Neural cell (in vitro differentiated cells): ENCODE measurements around the gene IREB2. TPM values are rescaled to one million over a fixed set of nuclear protein-coding genes. Genes with fewer than 3 reads are reported as not detected.

Source experiments
- H2AFZ ChIP-seq: fragments of 200-600, 300-800 bp; sonication (generic), shearing (Covaris generic); 2 replicates; pipeline ENCODE4 v1.6.0; 2014; ENCODE audit warnings: low read depth, mild to moderate bottlenecking, antibody characterized with exemption, low read length, moderate library complexity
- H3F3A ChIP-seq: fragments of 200-600 bp; shearing (Covaris generic); 2 replicates; pipeline ENCODE4 v1.6.1; 2016; ENCODE audit warnings: mild to moderate bottlenecking, moderate library complexity, mixed read lengths, antibody characterized with exemption, low read length; ENCODE audit not compliant: insufficient read depth, poor library complexity, severe bottlenecking
- H3K27ac ChIP-seq: fragments of 200-600, 300-800 bp; sonication (generic), shearing (Covaris generic); 2 replicates; pipeline ENCODE4 v1.5.1; 2014; ENCODE audit warnings: mild to moderate bottlenecking, low read length, moderate library complexity
- H3K27me3 ChIP-seq: fragments of 300-800, 200-600 bp; sonication (generic), shearing (Covaris generic); 2 replicates; pipeline ENCODE4 v1.6.0; 2014; ENCODE audit warnings: mild to moderate bottlenecking, low read depth, low read length, moderate library complexity; ENCODE audit not compliant: insufficient read depth
- H3K36me3 ChIP-seq: fragments of 300-800, 200-600 bp; sonication (generic), shearing (Covaris generic); 2 replicates; pipeline ENCODE4 v1.5.1; 2014; ENCODE audit warnings: mild to moderate bottlenecking, antibody characterized with exemption, low read length, moderate library complexity; ENCODE audit not compliant: insufficient read depth
- H3K4me2 ChIP-seq: fragments of 300-800, 200-600 bp; sonication (generic), shearing (Covaris generic); 2 replicates; pipeline ENCODE4 v1.6.0; 2014; ENCODE audit warnings: mild to moderate bottlenecking, low read length
- H3K4me3 ChIP-seq: fragments of 300-800, 200-600 bp; sonication (generic), shearing (Covaris generic); 2 replicates; pipeline ENCODE4 v1.5.1; 2014; ENCODE audit warnings: mild to moderate bottlenecking, low read length, moderate library complexity
- H3K79me2 ChIP-seq: fragments of 200-600 bp; shearing (Covaris generic); replicated peaks from 2 replicates; pipeline ENCODE4 v1.6.0; 2014; ENCODE audit warnings: mild to moderate bottlenecking, low read length, moderate library complexity; ENCODE audit not compliant: insufficient read depth
- H3K9ac ChIP-seq: fragments of 300-800, 200-600 bp; sonication (generic), shearing (Covaris generic); 2 replicates; pipeline ENCODE4 v1.6.1; 2016; ENCODE audit warnings: mild to moderate bottlenecking, low read length, mixed read lengths
- H3K9me2 ChIP-seq: fragments of 200-600 bp; shearing (Covaris generic); 2 replicates; pipeline ENCODE4 v1.6.1; 2016; ENCODE audit warnings: mild to moderate bottlenecking, low read length, mixed read lengths; ENCODE audit not compliant: insufficient read depth
- H3K9me3 ChIP-seq: fragments of 200-600, 300-800 bp; sonication (generic), shearing (Covaris generic); 2 replicates; pipeline ENCODE4 v1.6.1; 2016; ENCODE audit warnings: mild to moderate bottlenecking, mixed run types, low read length, moderate library complexity, mixed read lengths
- H4K20me1 ChIP-seq: fragments of 200-600 bp; shearing (Covaris generic); 2 replicates; pipeline ENCODE4 v1.6.1; 2016; ENCODE audit warnings: mild to moderate bottlenecking, mixed run types; ENCODE audit not compliant: insufficient read depth
- EP300 ChIP-seq: fragments of 450-650 bp; conservative IDR thresholded peaks from 2 replicates; pipeline ENCODE4 v1.6.1; 2014; ENCODE audit warnings: antibody characterized with exemption, mild to moderate bottlenecking, moderate library complexity; ENCODE audit not compliant: poor library complexity, severe bottlenecking
- EZH2 ChIP-seq: fragments of 200-600, 300-800 bp; shearing (Covaris generic), sonication (generic); IDR thresholded peaks from 2 replicates; pipeline ENCODE4 v1.6.1; 2014; ENCODE audit warnings: antibody characterized with exemption, low read length, borderline replicate concordance, mild to moderate bottlenecking; ENCODE audit not compliant: insufficient read depth, poor library complexity, severe bottlenecking
- MXI1 ChIP-seq: fragments of 450-650 bp; conservative IDR thresholded peaks from 2 replicates; pipeline ENCODE4 v1.6.1; 2014; ENCODE audit warnings: antibody characterized with exemption, mild to moderate bottlenecking; ENCODE audit not compliant: poor library complexity, severe bottlenecking
- POLR2AphosphoS5 ChIP-seq: IDR thresholded peaks from 2 replicates; pipeline ENCODE4 v1.6.1; 2012
- RAD21 ChIP-seq: fragments of 450-650 bp; conservative IDR thresholded peaks from 2 replicates; pipeline ENCODE4 v1.6.1; 2014; ENCODE audit warnings: antibody characterized with exemption, mild to moderate bottlenecking, moderate library complexity
- SMC3 ChIP-seq: fragments of 450-650 bp; conservative IDR thresholded peaks from 2 replicates; pipeline ENCODE4 v1.6.1; 2014; ENCODE audit warnings: antibody characterized with exemption, mild to moderate bottlenecking, moderate library complexity; ENCODE audit not compliant: poor library complexity
- TAF1 ChIP-seq: IDR thresholded peaks from 2 replicates; pipeline ENCODE4 v1.6.1; 2012; ENCODE audit warnings: low read depth
- polyA plus RNA-seq: library from polyadenylated mRNA; depleted of rRNA; stranded (reverse); fragments of >200 nt; gene quantifications from 2 replicates; pipeline ENCODE4 v1.2.3, GENCODE V29; 2014
- TF ChIP-seq, protein P1 (sequence below): fragments of 450-650 bp; IDR thresholded peaks from 2 replicates; pipeline ENCODE4 v1.5.1; 2014; ENCODE audit warnings: antibody characterized with exemption, mild to moderate bottlenecking, moderate library complexity; ENCODE audit not compliant: poor library complexity, severe bottlenecking
- TF ChIP-seq, protein P2 (sequence below): IDR thresholded peaks from 2 replicates; pipeline ENCODE4 v1.6.1; 2012; ENCODE audit warnings: borderline replicate concordance

Gene IREB2
- polyA plus RNA-seq, 1 donor from 2014 or later: 45.5 TPM

GRCh38 chr15:78550194-78550593, 112.2 kb downstream of the IREB2 start:
- no peaks in the 10 kb centered on the region for H3K9me3 ChIP-seq
- no peaks in the 10 kb centered on the region for H3F3A ChIP-seq
- H3K36me3 ChIP-seq: peaks cover 5% of the 10 kb centered on the region
- no peak overlapping the region for H2AFZ ChIP-seq
- no peak overlapping the region for H3K4me3 ChIP-seq
- H4K20me1 ChIP-seq: no peaks in the 10 kb centered on the region
- no peak overlapping the region for H3K27ac ChIP-seq
- H3K9me2 ChIP-seq: no peaks in the 10 kb centered on the region
- no peak overlapping the region for H3K9ac ChIP-seq
- H3K79me2 ChIP-seq: no peaks in the 10 kb centered on the region
- TF ChIP-seq SMC3 (no peak), RAD21 (no peak), EP300 (no peak), EZH2 (no peak), POLR2AphosphoS5 (no peak), TAF1 (no peak), MXI1 (no peak)
- TF ChIP-seq, protein P1, sequence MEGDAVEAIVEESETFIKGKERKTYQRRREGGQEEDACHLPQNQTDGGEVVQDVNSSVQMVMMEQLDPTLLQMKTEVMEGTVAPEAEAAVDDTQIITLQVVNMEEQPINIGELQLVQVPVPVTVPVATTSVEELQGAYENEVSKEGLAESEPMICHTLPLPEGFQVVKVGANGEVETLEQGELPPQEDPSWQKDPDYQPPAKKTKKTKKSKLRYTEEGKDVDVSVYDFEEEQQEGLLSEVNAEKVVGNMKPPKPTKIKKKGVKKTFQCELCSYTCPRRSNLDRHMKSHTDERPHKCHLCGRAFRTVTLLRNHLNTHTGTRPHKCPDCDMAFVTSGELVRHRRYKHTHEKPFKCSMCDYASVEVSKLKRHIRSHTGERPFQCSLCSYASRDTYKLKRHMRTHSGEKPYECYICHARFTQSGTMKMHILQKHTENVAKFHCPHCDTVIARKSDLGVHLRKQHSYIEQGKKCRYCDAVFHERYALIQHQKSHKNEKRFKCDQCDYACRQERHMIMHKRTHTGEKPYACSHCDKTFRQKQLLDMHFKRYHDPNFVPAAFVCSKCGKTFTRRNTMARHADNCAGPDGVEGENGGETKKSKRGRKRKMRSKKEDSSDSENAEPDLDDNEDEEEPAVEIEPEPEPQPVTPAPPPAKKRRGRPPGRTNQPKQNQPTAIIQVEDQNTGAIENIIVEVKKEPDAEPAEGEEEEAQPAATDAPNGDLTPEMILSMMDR: no peak
- TF ChIP-seq, protein P2, sequence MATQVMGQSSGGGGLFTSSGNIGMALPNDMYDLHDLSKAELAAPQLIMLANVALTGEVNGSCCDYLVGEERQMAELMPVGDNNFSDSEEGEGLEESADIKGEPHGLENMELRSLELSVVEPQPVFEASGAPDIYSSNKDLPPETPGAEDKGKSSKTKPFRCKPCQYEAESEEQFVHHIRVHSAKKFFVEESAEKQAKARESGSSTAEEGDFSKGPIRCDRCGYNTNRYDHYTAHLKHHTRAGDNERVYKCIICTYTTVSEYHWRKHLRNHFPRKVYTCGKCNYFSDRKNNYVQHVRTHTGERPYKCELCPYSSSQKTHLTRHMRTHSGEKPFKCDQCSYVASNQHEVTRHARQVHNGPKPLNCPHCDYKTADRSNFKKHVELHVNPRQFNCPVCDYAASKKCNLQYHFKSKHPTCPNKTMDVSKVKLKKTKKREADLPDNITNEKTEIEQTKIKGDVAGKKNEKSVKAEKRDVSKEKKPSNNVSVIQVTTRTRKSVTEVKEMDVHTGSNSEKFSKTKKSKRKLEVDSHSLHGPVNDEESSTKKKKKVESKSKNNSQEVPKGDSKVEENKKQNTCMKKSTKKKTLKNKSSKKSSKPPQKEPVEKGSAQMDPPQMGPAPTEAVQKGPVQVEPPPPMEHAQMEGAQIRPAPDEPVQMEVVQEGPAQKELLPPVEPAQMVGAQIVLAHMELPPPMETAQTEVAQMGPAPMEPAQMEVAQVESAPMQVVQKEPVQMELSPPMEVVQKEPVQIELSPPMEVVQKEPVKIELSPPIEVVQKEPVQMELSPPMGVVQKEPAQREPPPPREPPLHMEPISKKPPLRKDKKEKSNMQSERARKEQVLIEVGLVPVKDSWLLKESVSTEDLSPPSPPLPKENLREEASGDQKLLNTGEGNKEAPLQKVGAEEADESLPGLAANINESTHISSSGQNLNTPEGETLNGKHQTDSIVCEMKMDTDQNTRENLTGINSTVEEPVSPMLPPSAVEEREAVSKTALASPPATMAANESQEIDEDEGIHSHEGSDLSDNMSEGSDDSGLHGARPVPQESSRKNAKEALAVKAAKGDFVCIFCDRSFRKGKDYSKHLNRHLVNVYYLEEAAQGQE: no peak
- no peaks in the 10 kb centered on the region for H3K27me3 ChIP-seq
- no peak overlapping the region for H3K4me2 ChIP-seq

DNA sequence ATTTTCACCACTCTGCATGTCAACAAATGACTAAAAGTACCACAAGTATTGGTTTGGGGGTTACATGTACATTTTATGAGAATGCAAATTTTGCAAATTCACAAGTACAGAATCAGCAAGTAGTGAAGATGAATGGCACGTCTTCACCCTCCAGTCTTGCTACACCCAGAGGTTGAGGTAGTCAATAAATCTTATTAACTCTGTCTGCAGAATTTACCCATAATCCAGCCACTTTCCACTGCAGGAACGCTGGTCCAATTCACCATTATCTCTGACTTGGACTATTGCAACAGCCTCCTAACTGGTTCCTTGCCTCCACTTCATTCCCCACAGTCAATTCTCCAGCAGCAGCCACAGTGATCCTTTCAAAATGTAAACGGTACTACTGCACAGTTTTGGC, 112.8 kb downstream of the IREB2 start:
- Histone ChIP-seq H3K36me3 (no peaks in the 10 kb centered on the region), H3F3A (no peaks in the 10 kb centered on the region), H3K9me2 (no peaks in the 10 kb centered on the region), H3K4me2 (no peak overlapping the region), H3K4me3 (no peak overlapping the region), H3K9me3 (no peaks in the 10 kb centered on the region), H3K9ac (no peak overlapping the region), H3K27me3 (no peaks in the 10 kb centered on the region), H2AFZ (no peak overlapping the region), H3K79me2 (no peaks in the 10 kb centered on the region), H3K27ac (no peak overlapping the region), H4K20me1 (no peaks in the 10 kb centered on the region)
- TF ChIP-seq RAD21 (no peak), MXI1 (no peak), TAF1 (no peak), SMC3 (no peak)
- TF ChIP-seq, protein P2: no peak
- TF ChIP-seq, protein P1: no peak
